SK-N-SH treated with all-trans-retinoic acid at 6 μM for 48 hours (cell line): Measurements from ENCODE around the gene MALRD1.

Source experiments
- ARNTL ChIP-seq: fragments of 450-650 bp; formaldehyde crosslinking; IDR thresholded peaks from 2 replicates; pipeline ENCODE4 v1.5.0; 2020; ENCODE audit warnings: low read depth, mild to moderate bottlenecking, moderate library complexity, borderline replicate concordance
- ESRRG ChIP-seq: fragments of 250-450 bp; sonication (Bioruptor Pico); IDR thresholded peaks from 2 replicates; pipeline ENCODE4 v1.6.1; 2021; ENCODE audit warnings: mild to moderate bottlenecking
- GLIS3 ChIP-seq: fragments of 250-450 bp; sonication (Bioruptor Pico); IDR thresholded peaks from 2 replicates; pipeline ENCODE4 v1.5.0; 2020; ENCODE audit warnings: mild to moderate bottlenecking, moderate library complexity
- ISL1 ChIP-seq: fragments of 250-450 bp; sonication (Bioruptor Pico); IDR thresholded peaks from 2 replicates; pipeline ENCODE4 v2.1.2; 2022; ENCODE audit warnings: mild to moderate bottlenecking, moderate library complexity
- PPARA ChIP-seq: fragments of 250-450 bp; sonication (Bioruptor Pico); IDR thresholded peaks from 2 replicates; pipeline ENCODE4 v1.5.0; 2020; ENCODE audit warnings: mild to moderate bottlenecking, borderline replicate concordance
- RARB ChIP-seq: fragments of 250-450 bp; sonication (Bioruptor Pico); IDR thresholded peaks from 2 replicates; pipeline ENCODE4 v1.8.0; 2021; ENCODE audit warnings: mild to moderate bottlenecking, moderate library complexity
- TCF4 ChIP-seq: fragments of 250-450 bp; sonication (Bioruptor Pico); IDR thresholded peaks from 2 replicates; pipeline ENCODE4 v1.8.0; 2021; ENCODE audit warnings: mild to moderate bottlenecking, moderate library complexity, borderline replicate concordance
- TOX ChIP-seq: fragments of 250-450 bp; sonication (Bioruptor Pico); IDR thresholded peaks from 2 replicates; pipeline ENCODE4 v1.8.0; 2021; ENCODE audit warnings: mild to moderate bottlenecking, moderate library complexity, borderline replicate concordance
- TSHZ2 ChIP-seq: fragments of 250-450 bp; sonication (Bioruptor Pico); IDR thresholded peaks from 2 replicates; pipeline ENCODE4 v1.5.0; 2020; ENCODE audit warnings: mild to moderate bottlenecking, moderate library complexity
- ZFP3 ChIP-seq: fragments of 250-450 bp; sonication (Bioruptor Pico); IDR thresholded peaks from 2 replicates; pipeline ENCODE4 v1.5.0; 2020; ENCODE audit warnings: mild to moderate bottlenecking, moderate library complexity
- ZFP30 ChIP-seq: fragments of 450-650 bp; formaldehyde crosslinking; IDR thresholded peaks from 2 replicates; pipeline ENCODE4 v1.5.0; 2022; ENCODE audit warnings: mild to moderate bottlenecking, moderate library complexity
- ZNF565 ChIP-seq: fragments of 450-650 bp; formaldehyde crosslinking; conservative IDR thresholded peaks from 2 replicates; pipeline ENCODE4 v1.5.0; 2020; ENCODE audit warnings: low read depth, mild to moderate bottlenecking, moderate library complexity
- ZNF8 ChIP-seq: fragments of 450-650 bp; formaldehyde crosslinking; IDR thresholded peaks from 2 replicates; pipeline ENCODE4 v1.5.0; 2020; ENCODE audit warnings: mild to moderate bottlenecking, moderate library complexity
- TF ChIP-seq, protein P1 (sequence below): fragments of 250-450 bp; sonication (Bioruptor Pico); IDR thresholded peaks from 2 replicates; pipeline ENCODE4 v1.8.0; 2020; ENCODE audit warnings: mild to moderate bottlenecking, moderate library complexity, borderline replicate concordance

DNA sequence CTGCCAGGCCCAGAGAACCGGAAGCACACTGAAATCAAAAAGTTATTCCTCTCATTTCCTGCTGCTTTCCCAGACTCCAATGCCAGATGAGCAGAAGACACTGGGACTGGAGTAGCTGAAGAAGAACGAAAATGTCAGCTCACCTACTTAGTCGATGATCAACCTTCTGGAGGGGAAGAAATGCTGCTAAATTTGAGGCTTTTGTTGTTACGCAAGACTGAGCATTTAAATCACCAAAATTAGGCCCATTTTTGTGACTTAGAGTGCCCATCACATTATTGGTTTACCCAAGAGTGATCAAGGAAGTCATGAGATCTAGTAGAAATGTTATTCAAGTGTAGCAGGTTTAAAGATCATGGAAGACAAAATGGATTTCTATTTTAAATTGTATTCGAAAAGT lies 585.6 kb downstream of the MALRD1 start:
- TF ChIP-seq, protein P1, sequence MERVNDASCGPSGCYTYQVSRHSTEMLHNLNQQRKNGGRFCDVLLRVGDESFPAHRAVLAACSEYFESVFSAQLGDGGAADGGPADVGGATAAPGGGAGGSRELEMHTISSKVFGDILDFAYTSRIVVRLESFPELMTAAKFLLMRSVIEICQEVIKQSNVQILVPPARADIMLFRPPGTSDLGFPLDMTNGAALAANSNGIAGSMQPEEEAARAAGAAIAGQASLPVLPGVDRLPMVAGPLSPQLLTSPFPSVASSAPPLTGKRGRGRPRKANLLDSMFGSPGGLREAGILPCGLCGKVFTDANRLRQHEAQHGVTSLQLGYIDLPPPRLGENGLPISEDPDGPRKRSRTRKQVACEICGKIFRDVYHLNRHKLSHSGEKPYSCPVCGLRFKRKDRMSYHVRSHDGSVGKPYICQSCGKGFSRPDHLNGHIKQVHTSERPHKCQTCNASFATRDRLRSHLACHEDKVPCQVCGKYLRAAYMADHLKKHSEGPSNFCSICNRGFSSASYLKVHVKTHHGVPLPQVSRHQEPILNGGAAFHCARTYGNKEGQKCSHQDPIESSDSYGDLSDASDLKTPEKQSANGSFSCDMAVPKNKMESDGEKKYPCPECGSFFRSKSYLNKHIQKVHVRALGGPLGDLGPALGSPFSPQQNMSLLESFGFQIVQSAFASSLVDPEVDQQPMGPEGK (CRISPR knock-in tag) = no peak
- TF ChIP-seq RARB (no peak), ESRRG (no peak), ZFP3 (CRISPR knock-in tag) (no peak), ZFP30 (CRISPR knock-in tag) (no peak), TCF4 (CRISPR knock-in tag) (no peak), TSHZ2 (CRISPR knock-in tag) (no peak), ZNF8 (no peak), ISL1 (CRISPR knock-in tag) (no peak), GLIS3 (CRISPR knock-in tag) (no peak), PPARA (CRISPR knock-in tag) (no peak), ZNF565 (CRISPR knock-in tag) (no peak), TOX (CRISPR knock-in tag) (no peak), ARNTL (no peak)
